ENCODE data around the gene PPP1R12A. TPM values are rescaled to one million over a fixed set of nuclear protein-coding genes. Genes with fewer than 3 reads are reported as not detected.

Gene PPP1R12A
- total RNA-seq, 2 donors from 2014 or later = 57.5 to 79.2 TPM

DNA sequence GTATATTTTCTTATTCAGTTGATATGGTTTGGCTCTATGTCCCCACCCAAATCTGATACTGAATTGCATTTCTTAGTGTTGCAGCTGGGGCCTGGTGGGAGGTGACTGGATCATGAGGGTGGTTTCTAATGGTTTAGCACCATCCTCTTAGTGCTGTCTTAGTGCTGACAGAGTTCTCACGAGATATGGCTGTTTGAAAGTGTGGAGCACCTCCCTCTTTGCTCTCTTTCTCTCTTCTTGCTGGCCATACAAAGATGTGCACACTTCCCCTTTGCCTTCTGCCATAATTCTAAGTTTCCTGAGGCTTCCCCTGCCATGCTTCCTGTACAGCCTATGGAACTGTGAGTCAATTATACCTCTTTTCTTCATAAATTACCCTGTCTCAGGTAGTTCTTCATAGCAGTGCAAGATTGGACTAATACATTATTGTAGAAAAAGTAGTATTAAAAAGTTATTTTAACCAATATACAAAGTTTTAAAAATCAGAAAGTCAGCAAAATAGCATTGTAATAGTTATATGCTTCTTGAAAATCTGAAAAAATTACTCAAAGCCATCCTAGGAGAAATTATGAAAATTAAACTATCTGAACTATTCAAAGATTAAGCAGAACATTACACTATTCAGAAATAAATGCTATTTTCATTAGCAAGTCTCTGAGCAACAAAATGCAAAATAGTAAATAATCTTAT, 84.1 kb downstream of the PPP1R12A start:
- Histone ChIP-seq H3K36me3 (no peaks in the 10 kb centered on the region), H3K9ac (ENCODE audit: low read depth in 2 of 2, low read length in 2 of 2) (no peak overlapping the region), H3K27me3 (no peaks in the 10 kb centered on the region), H3K4me1 (no peaks in the 10 kb centered on the region), H3K27ac (no peak overlapping the region), H3K4me3 (no peak overlapping the region), H3K9me3 (no peaks in the 10 kb centered on the region)
- TF ChIP-seq, protein P1, sequence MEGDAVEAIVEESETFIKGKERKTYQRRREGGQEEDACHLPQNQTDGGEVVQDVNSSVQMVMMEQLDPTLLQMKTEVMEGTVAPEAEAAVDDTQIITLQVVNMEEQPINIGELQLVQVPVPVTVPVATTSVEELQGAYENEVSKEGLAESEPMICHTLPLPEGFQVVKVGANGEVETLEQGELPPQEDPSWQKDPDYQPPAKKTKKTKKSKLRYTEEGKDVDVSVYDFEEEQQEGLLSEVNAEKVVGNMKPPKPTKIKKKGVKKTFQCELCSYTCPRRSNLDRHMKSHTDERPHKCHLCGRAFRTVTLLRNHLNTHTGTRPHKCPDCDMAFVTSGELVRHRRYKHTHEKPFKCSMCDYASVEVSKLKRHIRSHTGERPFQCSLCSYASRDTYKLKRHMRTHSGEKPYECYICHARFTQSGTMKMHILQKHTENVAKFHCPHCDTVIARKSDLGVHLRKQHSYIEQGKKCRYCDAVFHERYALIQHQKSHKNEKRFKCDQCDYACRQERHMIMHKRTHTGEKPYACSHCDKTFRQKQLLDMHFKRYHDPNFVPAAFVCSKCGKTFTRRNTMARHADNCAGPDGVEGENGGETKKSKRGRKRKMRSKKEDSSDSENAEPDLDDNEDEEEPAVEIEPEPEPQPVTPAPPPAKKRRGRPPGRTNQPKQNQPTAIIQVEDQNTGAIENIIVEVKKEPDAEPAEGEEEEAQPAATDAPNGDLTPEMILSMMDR (IDR thresholded peaks at IDR 0.05) = no peak
- intact Hi-C loops (cut with DNase I) = no loop called here
- no peak for DNase-seq

DNA sequence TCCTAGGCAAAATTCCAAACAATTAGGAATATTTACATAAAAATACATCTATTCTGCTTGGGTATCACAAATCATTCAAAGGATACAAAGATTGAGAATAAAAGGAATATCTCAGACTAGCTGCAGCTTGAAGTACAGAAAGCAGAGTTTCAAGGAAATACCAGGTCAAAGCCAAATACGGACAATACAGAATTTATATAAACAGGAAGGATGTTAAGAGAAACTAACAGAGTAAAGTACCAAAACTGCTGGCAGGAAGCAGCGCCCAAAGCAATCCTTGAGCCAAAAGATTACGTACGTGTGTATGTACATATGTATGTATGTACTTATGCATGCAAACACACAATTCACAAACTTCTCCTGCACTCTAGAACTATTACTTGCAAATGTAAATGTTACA, 86.6 kb downstream of the PPP1R12A start:
- Histone ChIP-seq H3K9ac (ENCODE audit: low read depth in 2 of 2, low read length in 2 of 2) (no peak overlapping the region), H3K9me3 (no peaks in the 10 kb centered on the region), H3K36me3 (no peaks in the 10 kb centered on the region), H3K4me3 (no peak overlapping the region), H3K27ac (no peak overlapping the region), H3K4me1 (no peaks in the 10 kb centered on the region), H3K27me3 (no peaks in the 10 kb centered on the region)
- TF ChIP-seq, protein P1 (IDR thresholded peaks at IDR 0.05) = no peak
- intact Hi-C loops (cut with DNase I) = no loop called here
- DNase-seq = no peak

DNA sequence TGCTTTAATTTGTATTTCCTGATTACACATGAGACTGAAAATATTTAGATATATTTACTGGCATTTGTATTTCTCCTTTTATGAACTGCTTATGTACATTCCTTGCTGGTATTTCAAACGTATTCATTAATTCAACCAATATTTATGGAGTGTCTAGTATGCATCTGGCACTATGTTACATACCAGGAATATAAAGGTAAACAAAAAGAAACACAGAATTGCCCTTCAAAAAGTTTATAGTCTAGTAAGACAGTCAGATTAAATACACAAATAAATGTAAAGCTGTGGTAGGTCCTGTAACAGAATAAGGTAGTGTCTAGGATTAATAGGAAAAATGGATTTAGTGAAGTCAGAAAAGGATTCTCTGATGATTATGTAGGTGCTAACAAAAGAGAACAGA, 87.5 kb downstream of the PPP1R12A start:
- Histone ChIP-seq H3K9me3 (no peaks in the 10 kb centered on the region), H3K27me3 (no peaks in the 10 kb centered on the region), H3K4me3 (no peak overlapping the region), H3K36me3 (no peaks in the 10 kb centered on the region), H3K9ac (ENCODE audit: low read depth in 2 of 2, low read length in 2 of 2) (no peak overlapping the region), H3K4me1 (no peaks in the 10 kb centered on the region), H3K27ac (no peak overlapping the region)
- intact Hi-C loops (cut with DNase I) = no loop called here
- DNase-seq = no peak
- TF ChIP-seq, protein P1 (IDR thresholded peaks at IDR 0.05) = no peak

DNA sequence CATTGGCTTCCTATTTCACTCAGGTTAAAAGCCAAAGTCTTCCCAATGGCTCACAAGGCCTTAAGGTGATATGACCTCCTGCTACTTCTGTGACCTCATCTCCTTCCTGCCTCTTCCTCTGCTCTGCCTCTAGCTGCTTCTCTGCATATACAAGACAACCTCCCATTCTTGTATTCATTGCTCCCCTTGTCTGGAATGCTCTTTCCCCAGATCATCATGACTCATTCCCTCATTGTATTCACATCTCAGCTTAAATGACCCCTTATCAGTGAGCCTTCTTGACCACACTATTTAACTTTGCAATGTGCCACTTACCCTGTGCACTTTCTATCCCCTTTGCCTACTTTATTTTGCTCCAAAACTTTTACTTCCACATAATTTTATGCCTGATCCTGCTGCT, 90.2 kb downstream of the PPP1R12A start:
- intact Hi-C loops (cut with DNase I) = no loop called here
- H3K4me1 ChIP-seq = no peaks in the 10 kb centered on the region
- TF ChIP-seq, protein P1 (IDR thresholded peaks at IDR 0.05) = no peak
- H3K9me3 ChIP-seq = no peaks in the 10 kb centered on the region
- no peaks in the 10 kb centered on the region for H3K27me3 ChIP-seq
- no peak overlapping the region for H3K27ac ChIP-seq
- no peaks in the 10 kb centered on the region for H3K36me3 ChIP-seq
- H3K4me3 ChIP-seq = no peak overlapping the region
- DNase-seq = no peak
- no peak overlapping the region for H3K9ac ChIP-seq (ENCODE audit: low read depth in 2 of 2, low read length in 2 of 2)

DNA sequence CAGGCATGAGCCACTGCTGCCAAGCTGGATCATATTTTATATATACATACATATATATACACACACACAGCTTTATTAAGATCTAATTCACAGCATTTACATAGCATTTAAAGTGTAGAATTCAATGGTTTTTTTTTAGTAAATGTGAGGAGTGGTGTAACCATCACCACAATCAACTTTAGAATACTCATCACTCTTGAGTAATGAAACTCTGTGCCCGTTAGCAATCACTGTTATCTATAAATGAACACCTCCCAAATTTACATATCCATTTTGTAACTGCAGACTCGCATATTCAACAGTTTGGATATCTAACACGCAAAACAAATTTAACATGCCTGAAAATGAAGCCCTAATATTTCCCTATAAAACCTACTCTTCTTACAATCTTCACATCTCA, 90.9 kb downstream of the PPP1R12A start:
- Histone ChIP-seq H3K9ac (ENCODE audit: low read depth in 2 of 2, low read length in 2 of 2) (no peak overlapping the region), H3K4me1 (no peaks in the 10 kb centered on the region), H3K27ac (no peak overlapping the region), H3K36me3 (no peaks in the 10 kb centered on the region), H3K9me3 (no peaks in the 10 kb centered on the region), H3K27me3 (no peaks in the 10 kb centered on the region), H3K4me3 (no peak overlapping the region)
- TF ChIP-seq, protein P1 (IDR thresholded peaks at IDR 0.05) = no peak
- intact Hi-C loops (cut with DNase I) = no loop called here
- DNase-seq = no peak
